ENCODE results near the gene KDM6A.
A peak's percentile ranks its signal among the peaks of the same experiment; 100 is the strongest.

Gene KDM6A

GRCh38 chrX:44973420-44973932 lies 100.5 kb downstream of the KDM6A start:
- H4K12ac ChIP-seq (ENCODE audit: low read depth, low read length), result no peak overlapping the region
- H4K91ac ChIP-seq (ENCODE audit: low read depth, low read length), result no peak overlapping the region
- no peak overlapping the region for H4K8ac ChIP-seq (ENCODE audit: low read depth, low read length)
- no peaks in the 10 kb centered on the region for H3K9me3 ChIP-seq (ENCODE audit: insufficient read depth, low read depth, low read length)
- no peak overlapping the region for H2AFZ ChIP-seq (ENCODE audit: insufficient read depth, low read length, poor library complexity)
- H2BK5ac ChIP-seq (ENCODE audit: low read depth, low read length, poor library complexity), result no peak overlapping the region
- H3K4me1 ChIP-seq (ENCODE audit: control insufficient read depth in 1 of 2, insufficient read depth in 2 of 2, low read length in 2 of 2), result no peaks in the 10 kb centered on the region
- H3K4ac ChIP-seq (ENCODE audit: low read depth, low read length), result no peak overlapping the region
- H3K18ac ChIP-seq (ENCODE audit: low read length), result no peak overlapping the region
- no peak overlapping the region for H2BK12ac ChIP-seq (ENCODE audit: low read length)
- H2AK5ac ChIP-seq (ENCODE audit: low read length), result no peak overlapping the region
- no peak overlapping the region for H3K4me3 ChIP-seq (ENCODE audit: low read depth, low read length)
- no CpG with 5 or more reads among the region's 5 CpGs for WGBS (ENCODE audit: extremely low coverage, insufficient coverage, insufficient read length)
- no peaks in the 10 kb centered on the region for H3K79me2 ChIP-seq (ENCODE audit: control insufficient read depth, insufficient read depth, low read length, poor library complexity)
- H3K9ac ChIP-seq (ENCODE audit: low read length), result no peak overlapping the region
- no peak overlapping the region for H2BK120ac ChIP-seq (ENCODE audit: insufficient read depth, low read length, poor library complexity)
- no peaks in the 10 kb centered on the region for H3K27me3 ChIP-seq (ENCODE audit: insufficient read depth, low read length)
- no peaks in the 10 kb centered on the region for H3K79me1 ChIP-seq (ENCODE audit: low read length)
- no peak overlapping the region for H3K14ac ChIP-seq (ENCODE audit: low read length)
- DNase-seq, result no peak
- H3K23ac ChIP-seq (ENCODE audit: low read length), result no peak overlapping the region
- peaks cover 0 to 4% of the 10 kb centered on the region in 2 experiments for H3K36me3 ChIP-seq (ENCODE audit: control insufficient read depth in 1 of 2, insufficient read depth in 2 of 2, low read length in 2 of 2)
- H3K27ac ChIP-seq (ENCODE audit: low read depth, low read length), result no peak overlapping the region
- no peak overlapping the region for H3K4me2 ChIP-seq (ENCODE audit: low read length)

GRCh38 chrX:44974451-44974850 lies 101.5 kb downstream of the KDM6A start:
- DNase-seq, result peak in 1 of 2 donors; percentile 6
- Histone ChIP-seq H2AK5ac (ENCODE audit: low read length) (no peak overlapping the region), H3K9me3 (ENCODE audit: insufficient read depth, low read depth, low read length) (no peaks in the 10 kb centered on the region), H3K27me3 (ENCODE audit: insufficient read depth, low read length) (no peaks in the 10 kb centered on the region), H3K18ac (ENCODE audit: low read length) (no peak overlapping the region), H3K14ac (ENCODE audit: low read length) (no peak overlapping the region), H3K4me1 (ENCODE audit: control insufficient read depth in 1 of 2, insufficient read depth in 2 of 2, low read length in 2 of 2) (no peaks in the 10 kb centered on the region), H4K8ac (ENCODE audit: low read depth, low read length) (no peak overlapping the region), H3K23ac (ENCODE audit: low read length) (no peak overlapping the region), H3K79me2 (ENCODE audit: control insufficient read depth, insufficient read depth, low read length, poor library complexity) (no peaks in the 10 kb centered on the region), H2AFZ (ENCODE audit: insufficient read depth, low read length, poor library complexity) (no peak overlapping the region), H3K9ac (ENCODE audit: low read length) (no peak overlapping the region), H3K4ac (ENCODE audit: low read depth, low read length) (no peak overlapping the region), H2BK12ac (ENCODE audit: low read length) (no peak overlapping the region), H2BK120ac (ENCODE audit: insufficient read depth, low read length, poor library complexity) (no peak overlapping the region), H4K91ac (ENCODE audit: low read depth, low read length) (no peak overlapping the region), H3K27ac (ENCODE audit: low read depth, low read length) (no peak overlapping the region), H3K4me2 (ENCODE audit: low read length) (no peak overlapping the region), H3K79me1 (ENCODE audit: low read length) (no peaks in the 10 kb centered on the region), H3K36me3 (ENCODE audit: control insufficient read depth in 1 of 2, insufficient read depth in 2 of 2, low read length in 2 of 2) (peaks cover 0 to 4% of the 10 kb centered on the region in 2 experiments), H4K12ac (ENCODE audit: low read depth, low read length) (no peak overlapping the region), H3K4me3 (ENCODE audit: low read depth, low read length) (no peak overlapping the region), H2BK5ac (ENCODE audit: low read depth, low read length, poor library complexity) (no peak overlapping the region)
- no CpG with 5 or more reads among the region's 2 CpGs for WGBS (ENCODE audit: extremely low coverage, insufficient coverage, insufficient read length)

- peak overlapping the region; percentile 19 for H4K8ac ChIP-seq (ENCODE audit: low read depth, low read length)
- no peaks in the 10 kb centered on the region for H3K9me3 ChIP-seq (ENCODE audit: insufficient read depth, low read depth, low read length)
- peak overlapping the region; percentile 53 for H3K27ac ChIP-seq (ENCODE audit: low read depth, low read length)
- no peak overlapping the region for H2AFZ ChIP-seq (ENCODE audit: insufficient read depth, low read length, poor library complexity)
- H3K9ac ChIP-seq (ENCODE audit: low read length), result no peak overlapping the region
- H4K91ac ChIP-seq (ENCODE audit: low read depth, low read length), result peak overlapping the region; percentile 37
- H3K14ac ChIP-seq (ENCODE audit: low read length), result no peak overlapping the region
- peak overlapping the region; percentile 76 for H2BK5ac ChIP-seq (ENCODE audit: low read depth, low read length, poor library complexity)
- H2BK120ac ChIP-seq (ENCODE audit: insufficient read depth, low read length, poor library complexity), result peak overlapping the region; percentile 51
- H3K4me2 ChIP-seq (ENCODE audit: low read length), result no peak overlapping the region
- no peaks in the 10 kb centered on the region for H3K79me2 ChIP-seq (ENCODE audit: control insufficient read depth, insufficient read depth, low read length, poor library complexity)
- H3K23ac ChIP-seq (ENCODE audit: low read length), result no peak overlapping the region
- peaks cover 1 to 4% of the 10 kb centered on the region in 2 experiments for H3K36me3 ChIP-seq (ENCODE audit: control insufficient read depth in 1 of 2, insufficient read depth in 2 of 2, low read length in 2 of 2)
- H3K27me3 ChIP-seq (ENCODE audit: insufficient read depth, low read length), result no peaks in the 10 kb centered on the region
- peak overlapping the region; percentile 79 for H3K4ac ChIP-seq (ENCODE audit: low read depth, low read length)
- H3K4me1 ChIP-seq (ENCODE audit: control insufficient read depth in 1 of 2, insufficient read depth in 2 of 2, low read length in 2 of 2), result no peaks in the 10 kb centered on the region
- H3K18ac ChIP-seq (ENCODE audit: low read length), result no peak overlapping the region
- H2BK12ac ChIP-seq (ENCODE audit: low read length), result no peak overlapping the region
- H3K4me3 ChIP-seq (ENCODE audit: low read depth, low read length), result no peak overlapping the region
- no peak overlapping the region for H4K12ac ChIP-seq (ENCODE audit: low read depth, low read length)
- no peak overlapping the region for H2AK5ac ChIP-seq (ENCODE audit: low read length)
- no peak for DNase-seq
- H3K79me1 ChIP-seq (ENCODE audit: low read length), result no peaks in the 10 kb centered on the region
Observed at GRCh38 chrX:44975666-44976263, 102.8 kb downstream of the KDM6A start.

GRCh38 chrX:44978976-44979375 lies 106.0 kb downstream of the KDM6A start:
- H2BK5ac ChIP-seq (ENCODE audit: low read depth, low read length, poor library complexity), result no peak overlapping the region
- no peaks in the 10 kb centered on the region for H3K27me3 ChIP-seq (ENCODE audit: insufficient read depth, low read length)
- no peaks in the 10 kb centered on the region for H3K4me1 ChIP-seq (ENCODE audit: control insufficient read depth in 1 of 2, insufficient read depth in 2 of 2, low read length in 2 of 2)
- H2BK120ac ChIP-seq (ENCODE audit: insufficient read depth, low read length, poor library complexity), result no peak overlapping the region
- H3K9me3 ChIP-seq (ENCODE audit: insufficient read depth, low read depth, low read length), result no peaks in the 10 kb centered on the region
- no peak overlapping the region for H3K14ac ChIP-seq (ENCODE audit: low read length)
- no peak overlapping the region for H3K27ac ChIP-seq (ENCODE audit: low read depth, low read length)
- peaks cover 3% of the 10 kb centered on the region in 2 experiments for H3K36me3 ChIP-seq (ENCODE audit: control insufficient read depth in 1 of 2, insufficient read depth in 2 of 2, low read length in 2 of 2)
- no peak overlapping the region for H3K9ac ChIP-seq (ENCODE audit: low read length)
- H2BK12ac ChIP-seq (ENCODE audit: low read length), result no peak overlapping the region
- no CpG with 5 or more reads among the region's 3 CpGs for WGBS (ENCODE audit: extremely low coverage, insufficient coverage, insufficient read length)
- no peaks in the 10 kb centered on the region for H3K79me1 ChIP-seq (ENCODE audit: low read length)
- no peak overlapping the region for H3K4me2 ChIP-seq (ENCODE audit: low read length)
- no peak overlapping the region for H4K12ac ChIP-seq (ENCODE audit: low read depth, low read length)
- no peak overlapping the region for H2AK5ac ChIP-seq (ENCODE audit: low read length)
- H3K4ac ChIP-seq (ENCODE audit: low read depth, low read length), result no peak overlapping the region
- no peak overlapping the region for H4K91ac ChIP-seq (ENCODE audit: low read depth, low read length)
- peaks cover 3% of the 10 kb centered on the region for H3K79me2 ChIP-seq (ENCODE audit: control insufficient read depth, insufficient read depth, low read length, poor library complexity)
- no peak for DNase-seq
- H3K4me3 ChIP-seq (ENCODE audit: low read depth, low read length), result no peak overlapping the region
- no peak overlapping the region for H2AFZ ChIP-seq (ENCODE audit: insufficient read depth, low read length, poor library complexity)
- no peak overlapping the region for H3K23ac ChIP-seq (ENCODE audit: low read length)
- H4K8ac ChIP-seq (ENCODE audit: low read depth, low read length), result no peak overlapping the region
- no peak overlapping the region for H3K18ac ChIP-seq (ENCODE audit: low read length)

All from trophoblast cell (in vitro differentiated cells and primary cell).